Activated naive CD8-positive, alpha-beta T cell treated with anti-CD3 and anti-CD28 coated beads, Interleukin-2, amount 50 U/mL, for 16 hours (primary cell): ENCODE results near the gene AP1B1.
"Not testable (repeated sequence)": the region's sequence is repeated elsewhere in the genome, so short reads cannot be mapped to it uniquely, and the experiment has no call there.

Experiments used
- DNase-seq: peaks from one replicate; pipeline ENCODE4 v3.0.0-alpha.2; 2020; ENCODE audit warnings: low read depth, low spot score

Gene AP1B1

DNA sequence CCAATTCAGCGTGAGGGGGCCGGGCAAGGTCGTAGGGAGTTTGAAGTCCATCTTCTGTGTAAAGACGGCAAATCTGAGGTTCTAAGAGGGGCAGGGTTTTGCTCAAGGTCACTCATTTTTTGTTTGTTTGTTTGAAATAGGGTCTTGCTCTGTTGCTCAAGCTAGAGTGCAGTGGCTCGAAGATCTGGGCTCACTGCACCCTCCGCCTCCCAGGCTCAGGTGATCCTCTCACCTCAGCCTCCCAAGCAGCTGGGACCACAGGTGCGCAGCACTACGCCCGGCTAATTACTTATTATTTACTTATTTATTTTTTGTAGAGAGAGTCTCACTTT is 355 bp upstream of the AP1B1 start:
- no peak for DNase-seq

- DNase-seq: no peak
These were observed 1.7 kb downstream of the AP1B1 start for GRCh38 chr22:29386708-29387107.

- no peak for DNase-seq
These were observed 2.6 kb downstream of the AP1B1 start for GRCh38 chr22:29385748-29386147.

GRCh38 chr22:29385151-29385704 is 3.1 kb downstream of the AP1B1 start:
- DNase-seq: no peak

DNA sequence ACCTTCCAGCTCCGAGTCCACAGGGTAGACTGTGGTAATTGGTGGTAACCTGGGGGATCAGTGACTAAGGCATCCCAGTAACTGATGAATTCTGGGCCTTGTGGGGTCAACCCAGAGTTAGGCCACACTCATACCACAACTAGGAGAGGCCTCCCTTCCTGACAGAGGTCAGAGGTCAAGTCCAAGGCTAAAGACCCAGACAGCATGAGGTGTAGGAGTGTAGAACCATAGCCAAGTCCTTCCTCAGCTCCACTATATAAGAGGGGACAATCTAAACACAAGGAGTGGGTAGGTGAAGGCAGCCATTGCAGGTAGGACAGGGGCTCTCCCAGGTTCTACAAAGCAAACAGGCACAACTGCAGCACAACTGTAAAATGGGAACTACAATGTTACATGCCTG is 4.6 kb downstream of the AP1B1 start:
- DNase-seq: no peak

GRCh38 chr22:29382580-29383302 is 5.6 kb downstream of the AP1B1 start:
- no peak for DNase-seq

DNA sequence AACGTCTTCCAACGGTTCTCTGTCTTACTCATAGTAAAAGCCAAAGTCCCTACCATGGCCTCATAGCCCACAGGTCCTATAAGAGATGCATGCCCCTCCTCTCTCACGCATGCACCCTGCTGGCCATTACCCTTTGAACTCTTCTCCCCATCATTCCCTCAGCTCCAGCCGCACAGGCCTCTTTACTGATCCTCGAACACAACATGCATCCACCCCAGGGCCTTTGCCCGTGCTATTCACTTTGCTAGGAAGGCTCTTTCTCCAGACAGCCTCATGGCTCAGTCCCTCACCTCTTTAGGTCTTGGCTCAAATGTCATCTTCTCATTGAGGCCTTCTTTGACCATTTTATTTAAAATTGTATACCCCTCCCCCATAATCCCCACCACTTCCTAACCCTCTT is 7.5 kb downstream of the AP1B1 start:
- no peak for DNase-seq

DNA sequence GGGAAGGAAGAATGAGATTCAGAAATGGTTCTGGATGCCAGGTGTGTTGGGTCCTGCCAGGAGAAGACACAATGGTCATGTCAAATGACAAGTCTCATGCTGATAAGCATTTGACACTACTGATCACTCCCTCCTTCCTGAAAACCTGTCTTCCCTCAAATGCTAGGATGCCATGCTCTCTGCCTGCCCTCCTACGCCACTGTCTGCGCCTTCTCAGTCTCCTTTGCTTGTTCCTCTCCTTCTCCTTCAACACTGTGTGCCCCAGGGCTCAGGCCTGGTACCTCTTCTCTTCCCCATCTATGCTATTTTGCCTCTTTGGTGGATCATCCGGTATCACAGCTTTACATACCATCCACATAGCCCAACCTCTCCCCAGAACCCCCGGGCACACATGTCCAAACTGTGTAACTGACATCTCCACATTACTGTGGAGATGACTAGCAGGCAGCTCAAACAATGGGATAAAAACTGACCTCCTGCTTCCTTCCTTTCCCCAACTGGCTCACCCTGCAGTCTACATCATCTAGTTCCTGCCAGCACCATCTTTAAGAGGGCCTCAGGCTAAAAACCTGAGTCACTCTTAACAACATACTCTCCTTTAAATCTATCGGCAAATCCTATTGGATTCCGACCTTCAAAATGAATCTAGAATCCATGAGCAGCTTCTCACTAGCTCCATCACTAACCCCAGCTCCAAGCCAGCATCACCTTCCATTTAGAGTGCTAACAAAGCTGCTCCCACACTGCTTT is 8.2 kb downstream of the AP1B1 start:
- DNase-seq: no peak

DNA sequence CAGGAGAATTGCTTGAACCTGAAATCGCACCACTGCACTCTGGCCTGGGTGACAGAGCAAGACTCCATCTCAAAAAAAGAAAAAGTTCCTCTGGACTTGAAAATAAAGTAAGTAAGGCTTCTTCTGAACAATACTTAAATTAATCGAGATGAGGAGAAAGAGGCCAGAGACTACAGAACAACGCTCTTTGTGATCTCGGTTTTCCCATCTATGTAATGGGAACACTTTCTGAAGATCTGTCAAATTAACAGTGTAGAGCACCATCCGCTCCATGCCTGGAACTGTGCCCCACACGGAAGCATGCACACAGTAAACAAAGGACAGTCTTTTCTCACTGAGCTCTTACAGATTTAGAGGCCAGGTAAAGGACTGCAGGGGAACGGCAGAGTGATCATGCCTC is 9.1 kb downstream of the AP1B1 start:
- DNase-seq: no peak

DNA sequence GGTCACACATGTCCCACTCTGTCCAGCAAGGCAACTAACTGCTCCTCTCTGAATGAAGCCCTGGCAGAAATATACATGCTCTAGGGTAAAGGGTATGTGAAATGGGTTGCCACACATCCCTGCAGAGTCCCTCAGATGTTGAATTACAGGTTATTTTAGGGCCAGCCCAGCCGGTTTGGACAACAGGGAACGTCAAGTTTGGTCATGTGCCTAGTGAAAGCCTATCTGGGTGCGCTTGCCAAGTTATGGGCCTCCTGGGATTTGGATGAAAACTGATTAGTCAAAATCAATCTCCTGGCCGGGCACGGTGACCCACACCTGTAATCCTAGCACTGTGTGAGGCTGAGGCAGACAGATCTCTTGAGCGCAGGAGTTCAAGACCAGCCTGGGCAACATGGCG is 10.4 kb downstream of the AP1B1 start:
- DNase-seq: no peak

- not testable (repeated sequence) for DNase-seq
These were observed 11.7 kb downstream of the AP1B1 start for GRCh38 chr22:29376705-29377104.

- no peak for DNase-seq
These were observed 12.8 kb downstream of the AP1B1 start for GRCh38 chr22:29375398-29376076.

- DNase-seq: not testable (repeated sequence)
These were observed 13.6 kb downstream of the AP1B1 start for GRCh38 chr22:29374806-29375205.

- DNase-seq: no peak
These were observed 14.0 kb downstream of the AP1B1 start for GRCh38 chr22:29374401-29374800.

DNA sequence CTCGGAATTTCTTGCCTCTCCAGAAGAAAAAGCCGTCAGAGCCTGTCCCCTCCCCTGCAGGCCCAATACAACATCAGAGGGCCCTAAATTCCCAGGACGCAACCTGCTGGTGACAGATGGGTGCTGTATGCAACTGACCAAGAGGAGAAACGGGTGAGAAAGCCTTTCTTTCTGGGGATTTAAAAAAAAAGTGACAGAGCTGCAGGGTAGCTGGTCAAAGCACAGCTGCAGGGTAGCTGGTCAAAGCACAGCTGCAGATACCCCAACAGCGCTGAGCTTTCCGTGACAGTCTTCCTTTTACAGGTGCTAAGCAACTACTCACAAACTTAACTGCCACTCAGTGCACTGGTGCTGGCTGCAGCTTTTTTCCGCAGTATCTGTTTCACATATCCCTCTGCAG is 17.8 kb downstream of the AP1B1 start:
- DNase-seq: no peak

DNA sequence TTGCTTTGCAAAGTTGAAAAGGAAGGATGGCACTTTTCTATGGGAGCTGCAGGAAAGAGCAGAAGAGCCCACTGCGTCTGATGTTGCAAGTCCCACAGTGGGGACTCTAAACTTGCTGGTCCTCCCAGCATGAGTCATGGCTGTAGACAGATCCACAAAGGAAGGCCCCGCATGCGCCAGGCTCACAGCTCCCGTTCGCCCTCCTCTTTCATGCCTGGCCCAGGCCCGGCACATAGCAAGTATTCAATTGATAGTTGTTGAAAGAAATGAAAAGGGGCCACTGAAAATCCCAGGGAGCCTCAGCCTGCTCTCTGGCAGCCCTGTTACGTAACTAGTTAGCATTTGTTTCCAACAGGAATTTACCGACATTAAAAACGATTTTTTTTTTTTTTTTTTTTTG is 18.9 kb downstream of the AP1B1 start:
- DNase-seq: no peak

DNA sequence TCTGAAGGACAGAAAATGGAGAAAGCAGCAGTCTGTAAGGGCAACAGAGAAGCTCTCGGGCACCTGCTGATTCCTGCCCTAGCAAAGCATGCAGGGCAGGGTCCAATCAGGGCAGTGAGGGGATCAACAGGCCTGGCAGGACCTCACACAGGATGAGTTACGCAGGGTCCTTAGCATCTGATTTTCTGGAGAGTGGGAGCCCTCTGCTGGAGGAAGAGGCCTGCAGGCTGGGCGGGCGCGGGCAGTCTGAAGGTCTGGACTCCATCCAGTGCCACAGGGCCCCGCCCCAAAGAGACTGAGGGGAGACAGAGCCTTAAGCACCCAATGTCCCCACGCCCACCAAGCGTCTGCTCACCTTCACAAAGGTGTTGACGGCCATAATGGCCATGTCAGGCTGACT is 28.9 kb downstream of the AP1B1 start:
- no peak for DNase-seq

- not testable (repeated sequence) for DNase-seq
These were observed 31.0 kb downstream of the AP1B1 start for GRCh38 chr22:29357193-29357890.

DNA sequence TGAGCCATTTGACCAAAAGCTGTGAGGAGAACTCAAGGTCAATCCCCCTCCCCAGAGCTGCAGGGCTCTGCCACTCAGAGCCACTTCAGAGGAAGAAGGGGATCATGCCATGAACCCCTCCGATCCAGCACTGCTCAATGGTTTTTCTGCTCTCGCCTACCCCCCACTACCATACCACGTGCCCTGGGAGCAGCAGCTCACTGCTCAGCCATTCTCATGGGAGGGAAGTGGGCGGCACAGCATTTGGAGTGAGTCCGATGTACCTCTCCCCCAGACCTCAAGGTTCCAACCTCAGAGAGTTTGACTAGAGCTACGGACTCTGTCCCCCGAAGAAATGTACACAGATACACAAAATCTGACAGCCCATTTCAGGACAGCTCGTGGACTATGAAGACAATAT is 34.5 kb downstream of the AP1B1 start:
- DNase-seq: no peak

GRCh38 chr22:29353286-29353685 is 35.1 kb downstream of the AP1B1 start:
- no peak for DNase-seq

- no peak for DNase-seq
These were observed 35.6 kb downstream of the AP1B1 start for GRCh38 chr22:29352778-29353177.

DNA sequence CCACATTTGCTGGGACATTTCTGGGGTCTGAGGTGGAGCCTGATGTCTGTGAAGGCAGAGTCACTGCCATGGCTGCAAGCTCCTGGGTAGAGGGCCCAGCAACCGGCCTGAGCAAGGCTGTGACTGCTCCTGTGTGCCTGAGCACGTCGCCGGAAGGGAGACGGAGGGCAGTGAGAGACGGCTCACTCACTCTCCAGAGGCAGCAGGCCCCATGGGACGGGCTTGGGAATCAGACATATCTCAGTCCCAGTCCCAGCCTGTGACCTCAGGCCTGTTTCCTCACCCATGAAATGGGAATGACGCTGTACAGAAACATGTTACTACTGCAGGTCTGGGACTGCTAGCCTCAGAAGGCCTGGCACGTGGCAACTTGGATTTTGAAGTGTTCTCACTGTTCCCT is 36.5 kb downstream of the AP1B1 start:
- no peak for DNase-seq
